ENCODE data around the gene CD2AP.

DNA sequence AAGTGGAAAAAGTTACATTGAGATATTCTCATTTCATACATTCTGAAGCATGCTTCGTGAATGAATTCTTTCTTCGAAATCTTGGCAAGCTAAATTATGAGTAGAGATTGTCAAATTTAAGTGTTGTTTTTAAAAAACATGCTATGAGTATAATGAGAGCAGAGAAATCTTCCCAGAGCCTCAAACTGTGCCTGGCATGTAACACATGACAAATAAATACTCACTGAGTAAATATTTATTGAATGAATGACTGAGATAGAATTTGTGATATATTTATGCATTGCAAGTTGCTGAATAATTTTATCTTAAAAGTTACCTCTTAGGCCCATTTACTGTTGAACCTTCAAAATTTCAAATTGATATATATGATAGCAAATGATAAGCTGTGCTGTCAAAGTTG lies 24.7 kb upstream of the CD2AP start:
- TF ChIP-seq POLR2AphosphoS5 (IDR thresholded peaks at IDR 0.05; ENCODE audit: low read depth, low read length) (no peak), POLR2A (IDR thresholded peaks at IDR 0.05; ENCODE audit: low read depth, low read length) (no peak)

Data from GM12892 (cell line).